HG03039 (cell line): ENCODE measurements around the gene PPAN.

ENCODE experiments used
- ATAC-seq: cut with Tn5 transposase; IDR thresholded peaks from one replicate; pipeline ENCODE4 v1.9.1; 2021; ENCODE audit warnings: mild to moderate bottlenecking, moderate library complexity; ENCODE audit not compliant: unreplicated experiment

PPAN gene

GRCh38 chr19:10113592-10113963 is 7.4 kb downstream of the PPAN start:
- ATAC-seq = no peak

GRCh38 chr19:10113964-10114650 is 7.9 kb downstream of the PPAN start:
- no peak for ATAC-seq

GRCh38 chr19:10114651-10115391 is 8.7 kb downstream of the PPAN start:
- ATAC-seq = no peak

- no peak for ATAC-seq
Observed at GRCh38 chr19:10115392-10116084, 9.4 kb downstream of the PPAN start.

DNA sequence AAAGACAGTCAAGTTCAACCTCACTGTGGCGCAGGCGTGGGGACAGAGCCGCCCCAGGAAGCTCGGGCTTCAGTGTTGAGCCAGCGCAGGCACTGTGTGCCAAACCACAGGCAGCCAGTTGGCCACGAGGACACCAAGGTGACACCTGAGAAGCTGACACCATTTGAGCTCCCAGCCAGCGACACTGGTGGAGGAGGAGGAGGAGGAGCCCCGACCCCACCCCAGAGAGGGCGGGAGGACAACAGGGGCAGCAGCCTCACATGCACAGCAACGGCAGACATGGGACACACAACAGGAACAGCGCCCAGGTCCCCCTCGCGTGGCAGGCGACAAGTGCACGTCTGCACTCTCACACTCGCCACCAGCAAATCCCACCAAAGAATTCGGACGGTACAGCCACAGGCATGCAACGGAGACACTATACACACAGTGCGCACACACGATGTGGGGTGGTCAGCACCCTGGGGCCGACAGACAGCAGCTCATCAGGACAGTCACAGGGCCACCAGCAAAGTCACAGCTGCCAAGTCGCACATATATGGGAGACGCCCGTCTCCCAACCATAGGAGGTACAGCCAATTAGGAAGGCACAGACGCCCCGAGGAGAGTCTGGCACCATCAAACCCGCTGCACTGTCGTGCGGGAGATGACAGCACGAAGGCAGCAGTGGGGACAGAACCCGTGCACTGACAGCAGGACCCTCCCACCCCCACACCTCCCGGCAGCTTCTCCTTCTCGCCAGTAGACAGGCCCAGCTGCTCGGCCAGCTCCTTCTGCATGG is 10.1 kb downstream of the PPAN start:
- ATAC-seq = no peak

DNA sequence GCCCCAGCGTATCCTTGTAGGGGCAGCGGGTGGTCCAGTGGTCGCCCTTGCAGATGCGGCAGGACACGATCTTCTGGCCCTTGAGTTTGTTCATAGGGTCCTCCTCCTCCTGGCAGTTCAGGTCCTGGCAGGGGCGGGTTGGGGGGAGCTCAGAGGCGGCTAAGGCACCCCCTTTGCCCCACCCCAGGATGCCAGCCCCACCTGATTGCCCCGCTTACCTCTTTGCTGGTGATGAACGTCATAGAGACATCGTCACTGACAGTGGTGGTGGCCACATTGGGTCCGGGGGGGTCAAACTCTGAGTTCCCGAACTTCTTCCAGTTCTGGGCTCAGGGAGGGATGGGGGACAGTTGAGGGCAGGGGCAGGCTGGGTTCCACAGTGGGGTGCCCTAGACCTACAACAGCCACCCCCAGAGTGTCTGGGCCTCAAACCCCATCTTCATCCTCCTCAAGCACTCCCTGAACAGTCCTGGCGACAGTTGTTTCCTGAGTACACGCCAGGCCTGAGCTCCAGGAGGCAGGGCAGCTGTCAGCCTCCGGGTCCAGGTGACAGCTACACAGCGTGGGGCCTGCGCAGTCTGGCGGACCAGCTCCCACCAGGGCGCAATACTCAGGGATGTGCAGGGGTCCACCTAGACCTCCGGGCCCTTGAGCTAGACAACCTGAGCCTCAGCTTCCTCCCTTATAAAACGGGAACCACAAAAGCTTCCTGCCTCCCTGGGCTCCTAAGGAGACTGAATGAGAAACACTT is 10.9 kb downstream of the PPAN start:
- no peak for ATAC-seq

- no peak for ATAC-seq
Observed at GRCh38 chr19:10118960-10119359, 12.8 kb downstream of the PPAN start.

DNA sequence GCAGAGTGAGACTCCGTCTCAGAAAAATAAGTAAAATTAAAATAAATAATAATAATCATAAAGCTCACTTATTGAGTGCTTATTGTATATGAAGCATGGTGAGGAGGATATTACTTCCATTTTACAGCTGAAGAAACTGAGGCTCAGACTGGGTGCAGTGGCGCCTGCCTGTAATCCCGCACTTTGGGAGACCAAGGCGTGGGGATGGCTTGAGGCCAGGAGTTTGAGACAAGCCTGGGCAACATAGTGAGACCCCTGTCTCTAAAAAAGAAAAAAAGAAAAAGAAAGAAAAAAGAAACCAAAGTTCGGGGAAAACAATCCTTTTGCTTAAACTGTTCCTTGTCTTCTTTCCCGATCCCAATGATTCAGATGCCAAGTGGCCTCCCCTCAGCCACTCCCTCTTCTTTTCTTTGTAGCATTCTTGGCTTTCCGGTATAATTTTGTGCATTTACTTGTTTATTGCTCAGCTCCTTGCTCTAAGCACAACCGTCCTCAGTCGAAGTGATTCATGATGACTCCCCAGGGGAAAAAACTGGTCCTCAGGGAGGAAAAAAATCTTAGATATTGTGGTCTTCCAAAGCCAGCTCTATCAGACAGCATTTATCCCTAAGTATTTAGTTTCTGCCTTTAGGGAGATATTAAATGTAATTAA is 14.5 kb downstream of the PPAN start:
- ATAC-seq = no peak

DNA sequence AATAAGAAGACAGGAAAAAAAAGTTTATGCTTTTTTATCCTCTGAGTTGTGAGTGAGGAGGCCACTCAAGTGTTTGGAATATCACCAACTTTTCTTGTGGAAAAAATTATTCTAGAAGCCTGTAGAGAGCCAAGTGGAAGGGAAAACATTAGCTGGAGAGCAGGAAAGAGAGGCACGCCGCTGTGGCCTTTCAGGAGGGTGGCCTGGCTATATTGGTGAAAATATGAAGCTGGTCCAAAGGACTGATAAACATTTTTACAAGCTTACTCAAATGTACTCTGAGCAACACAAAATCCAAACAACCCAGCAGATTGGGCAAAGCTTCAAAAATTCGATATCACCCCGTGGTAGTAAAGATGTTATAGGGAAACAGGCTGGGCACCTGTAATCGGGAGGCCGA is 15.9 kb downstream of the PPAN start:
- no peak for ATAC-seq

- ATAC-seq = no peak
Observed at GRCh38 chr19:10124429-10124828, 18.3 kb downstream of the PPAN start.

GRCh38 chr19:10126213-10126639 is 20.1 kb downstream of the PPAN start:
- no peak for ATAC-seq

DNA sequence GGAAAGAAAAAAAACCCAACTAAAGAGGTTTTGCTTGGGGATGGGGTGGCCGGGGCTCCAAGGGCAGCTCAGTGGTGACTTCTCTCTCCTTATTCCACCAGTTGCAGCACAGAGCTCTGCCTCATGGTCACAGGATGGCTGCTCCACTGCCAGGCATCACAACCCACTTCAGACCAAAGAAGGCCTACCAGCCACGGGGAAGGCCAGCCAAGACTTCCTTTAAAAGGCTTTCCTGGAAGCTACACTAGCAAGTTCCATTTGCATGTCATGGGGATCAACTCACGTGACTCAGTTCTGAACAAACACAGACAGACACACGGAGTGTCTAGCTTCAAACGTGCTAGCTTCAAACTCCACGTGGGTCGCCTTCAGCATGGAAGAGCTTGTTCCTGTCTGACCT is 26.7 kb downstream of the PPAN start:
- no peak for ATAC-seq

GRCh38 chr19:10133596-10133995 is 27.4 kb downstream of the PPAN start:
- no peak for ATAC-seq

- ATAC-seq = no peak
Observed at GRCh38 chr19:10134040-10134439, 27.9 kb downstream of the PPAN start.

GRCh38 chr19:10135551-10136334 is 29.6 kb downstream of the PPAN start:
- no peak for ATAC-seq

DNA sequence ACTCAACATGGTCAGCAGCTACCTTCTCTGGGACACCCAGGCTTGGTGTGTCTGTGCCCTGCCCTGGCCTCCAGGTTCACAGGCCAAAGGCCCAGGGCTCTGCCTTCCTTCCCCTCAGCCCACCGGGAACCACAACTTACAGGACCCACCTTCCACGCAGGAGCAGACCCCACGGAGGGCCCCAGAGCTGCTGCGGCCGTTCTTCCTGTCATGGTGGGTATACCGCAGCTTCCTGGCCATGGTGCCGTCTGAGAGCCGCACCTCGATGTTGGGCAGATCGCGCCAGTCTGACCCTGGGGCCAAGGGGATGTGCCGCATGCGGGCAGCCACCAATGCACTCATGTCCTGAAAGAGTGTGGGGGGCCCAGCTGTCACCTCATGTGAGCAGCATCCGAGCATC is 30.8 kb downstream of the PPAN start:
- ATAC-seq = no peak

DNA sequence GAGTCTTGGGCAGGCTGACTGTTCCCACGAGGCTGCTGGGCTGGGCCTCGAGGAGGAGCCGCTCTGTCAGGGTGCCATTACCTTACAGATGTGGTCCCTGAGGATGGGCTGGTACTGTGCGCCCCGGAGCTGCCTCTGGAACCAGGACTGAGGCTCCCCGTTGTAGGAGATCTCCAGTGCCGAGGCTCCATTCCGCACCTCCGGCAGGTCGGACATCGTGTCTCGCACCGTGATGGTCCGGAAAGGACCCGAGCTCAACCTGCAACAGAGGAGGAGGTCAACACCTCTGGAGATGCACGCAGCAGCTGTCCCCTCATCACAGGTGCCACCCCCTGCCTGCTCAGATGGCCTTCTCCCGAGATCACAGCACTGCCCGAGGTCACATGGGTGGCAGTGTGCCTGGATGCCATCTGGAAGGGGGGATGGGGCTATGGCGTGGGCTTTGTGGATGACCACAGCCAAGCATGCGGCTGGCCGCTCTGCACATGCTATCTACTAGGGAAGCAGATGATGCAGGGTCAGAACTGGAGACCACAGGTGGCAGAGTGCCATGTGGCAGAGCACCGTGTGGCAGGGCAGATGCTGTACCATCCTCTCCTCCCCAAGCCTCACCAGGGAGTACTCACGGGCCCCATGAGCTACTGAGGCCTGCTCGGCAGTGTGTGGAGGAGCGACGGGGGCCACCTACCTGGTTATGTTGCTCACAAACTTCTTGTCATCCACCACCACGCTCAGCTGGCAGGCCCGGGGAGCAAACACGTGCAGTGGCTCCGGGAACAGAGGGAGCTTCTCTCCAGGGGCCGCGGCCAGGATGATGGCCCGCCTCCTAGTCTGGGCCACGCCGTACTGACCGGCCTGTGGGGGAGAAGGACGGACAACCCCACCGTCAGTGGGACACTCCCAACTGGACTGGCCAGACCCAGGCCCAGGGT is 31.9 kb downstream of the PPAN start:
- no peak for ATAC-seq
